Progenitor cell of endocrine pancreas (in vitro differentiated cells): ENCODE measurements around the gene CIB2. TPM values are rescaled to one million over a fixed set of nuclear protein-coding genes. Genes with fewer than 3 reads are reported as not detected.
A peak's percentile ranks its signal among the peaks of the same experiment; 100 is the strongest.

Experiments used
- DNase-seq: peaks from one replicate; pipeline ENCODE4 v3.0.0; 2021; ENCODE audit warnings: low spot score; ENCODE audit not compliant: unreplicated experiment
- H3K27ac Mint-ChIP-seq: 2 replicates; pipeline ENCODE4 v1.8.0; 2021; ENCODE audit warnings: mild to moderate bottlenecking, moderate library complexity, mixed read lengths
- H3K27me3 Mint-ChIP-seq: 2 replicates; pipeline ENCODE4 v1.8.0; 2021; ENCODE audit warnings: mixed read lengths
- H3K36me3 Mint-ChIP-seq: 2 replicates; pipeline ENCODE4 v1.8.0; 2022; ENCODE audit warnings: mixed read lengths; ENCODE audit not compliant: insufficient read depth
- H3K4me1 Mint-ChIP-seq: 2 replicates; pipeline ENCODE4 v1.8.0; 2021; ENCODE audit warnings: low read depth, mixed read lengths
- H3K4me3 Mint-ChIP-seq: 2 replicates; pipeline ENCODE4 v1.8.0; 2021; ENCODE audit warnings: low read depth, mild to moderate bottlenecking, moderate library complexity, mixed read lengths
- H3K9me3 Mint-ChIP-seq: 2 replicates; pipeline ENCODE4 v1.8.0; 2021; ENCODE audit warnings: low read depth, mixed read lengths
- CTCF ChIP-seq: fragments of 200-600 bp; sonication (generic); IDR thresholded peaks from one replicate; pipeline ENCODE4 v1.5.0; 2021; ENCODE audit warnings: antibody characterized with exemption, mild to moderate bottlenecking; ENCODE audit not compliant: unreplicated experiment
- total RNA-seq: library from RNA; stranded (reverse); gene quantifications from 2 replicates; pipeline ENCODE4 v1.2.1, GENCODE V29; 2021

The CIB2 gene
- total RNA-seq, 1 donor from 2014 or later: 44.9 TPM

GRCh38 chr15:78077053-78077870, 54.0 kb downstream of the CIB2 start, which contains the start of gene TBC1D2B:
Gene TBC1D2B, minus strand, starts transcription at chr15:78077711. Its CDS starts 59 bp downstream, at chr15:78077652.
- no peak for TF ChIP-seq CTCF
- peak; percentile 56 for DNase-seq
- Mint-ChIP-seq H3K27ac (peak within 1 kb of the TSS; percentile 82), H3K36me3 (no peaks in the 10 kb centered on the region), H3K4me3 (peak within 1 kb of the TSS; percentile 88), H3K4me1 (peaks cover 6% of the 10 kb centered on the region), H3K27me3 (peaks cover 6% of the 10 kb centered on the region), H3K9me3 (no peaks in the 10 kb centered on the region)

DNA sequence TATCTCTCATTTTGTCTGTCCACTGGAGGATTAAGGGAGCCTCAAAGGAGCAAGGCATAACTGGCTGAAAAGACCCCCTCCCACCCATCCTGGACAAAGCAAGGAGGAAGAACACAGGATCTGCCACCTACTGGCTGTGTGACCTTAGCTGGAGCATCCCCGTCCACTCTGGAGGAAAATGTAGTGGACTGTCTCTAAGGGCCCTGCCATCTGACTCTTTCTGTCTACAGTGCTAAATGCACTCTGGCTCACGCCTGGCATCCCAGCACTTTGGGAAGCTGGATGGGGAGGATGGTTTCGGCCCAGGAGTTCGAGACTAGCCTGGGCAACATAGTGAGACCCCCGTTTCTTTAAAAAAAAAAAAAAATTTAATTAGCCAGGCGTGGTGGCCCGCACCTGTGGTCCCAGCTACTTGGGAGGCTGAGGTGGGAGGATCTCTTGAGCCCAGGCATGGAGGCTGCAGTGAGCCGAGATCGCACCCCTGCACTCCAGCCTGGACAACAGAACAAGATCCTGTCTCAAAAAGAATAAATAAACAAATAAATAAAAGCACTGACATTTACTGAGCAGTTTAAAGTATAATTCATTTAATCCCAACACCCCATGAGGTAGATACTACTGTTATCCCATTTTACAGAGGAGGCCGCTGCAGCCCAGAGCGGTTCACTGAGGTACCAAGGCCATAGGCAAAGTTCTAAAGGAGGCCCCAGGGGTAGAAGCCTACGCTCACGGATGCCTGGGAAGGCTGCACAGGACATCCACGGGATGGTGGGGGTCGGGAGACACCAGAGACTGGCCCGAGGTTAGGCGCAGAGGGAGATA, 54.8 kb downstream of the CIB2 start:
- TF ChIP-seq CTCF: no peak
- DNase-seq: no peak
- H3K27ac Mint-ChIP-seq: peak overlapping the region; percentile 82
- H3K4me1 Mint-ChIP-seq: peaks cover 6% of the 10 kb centered on the region
- peak overlapping the region; percentile 88 for H3K4me3 Mint-ChIP-seq
- no peaks in the 10 kb centered on the region for H3K9me3 Mint-ChIP-seq
- no peaks in the 10 kb centered on the region for H3K36me3 Mint-ChIP-seq
- peaks cover 6% of the 10 kb centered on the region for H3K27me3 Mint-ChIP-seq

- no peaks in the 10 kb centered on the region for H3K9me3 Mint-ChIP-seq
- no peak for TF ChIP-seq CTCF
- H3K4me3 Mint-ChIP-seq: peak overlapping the region; percentile 88
- peak overlapping the region; percentile 78 for H3K27ac Mint-ChIP-seq
- peaks cover 6% of the 10 kb centered on the region for H3K4me1 Mint-ChIP-seq
- H3K27me3 Mint-ChIP-seq: peaks cover 6% of the 10 kb centered on the region
- no peaks in the 10 kb centered on the region for H3K36me3 Mint-ChIP-seq
- no peak for DNase-seq
Measured at GRCh38 chr15:78075490-78076230, 55.6 kb downstream of the CIB2 start.

GRCh38 chr15:78073046-78073787, 58.0 kb downstream of the CIB2 start:
- TF ChIP-seq CTCF: no peak
- Mint-ChIP-seq H3K36me3 (no peaks in the 10 kb centered on the region), H3K27ac (no peak overlapping the region), H3K4me3 (no peak overlapping the region), H3K27me3 (peaks cover 9% of the 10 kb centered on the region), H3K9me3 (no peaks in the 10 kb centered on the region), H3K4me1 (peaks cover 9% of the 10 kb centered on the region)
- no peak for DNase-seq
